22Rv1 (cell line): ENCODE data around the gene MRPL17.
"Not testable (repeated sequence)": the region's sequence is repeated elsewhere in the genome, so short reads cannot be mapped to it uniquely, and the experiment has no call there.

Experiments used
- H3K27ac ChIP-seq: fragments of 450-650 bp; 2 replicates; pipeline ENCODE4 v1.5.1; 2017
- ZFX ChIP-seq: fragments of 450-650 bp; IDR thresholded peaks from 2 replicates; pipeline ENCODE4 v1.6.1; 2017; ENCODE audit warnings: antibody characterized with exemption, borderline replicate concordance
- TF ChIP-seq, protein P1 (sequence below): fragments of 450-650 bp; IDR thresholded peaks from 2 replicates; pipeline ENCODE4 v1.5.1; 2017; ENCODE audit warnings: mild to moderate bottlenecking

The MRPL17 gene

DNA sequence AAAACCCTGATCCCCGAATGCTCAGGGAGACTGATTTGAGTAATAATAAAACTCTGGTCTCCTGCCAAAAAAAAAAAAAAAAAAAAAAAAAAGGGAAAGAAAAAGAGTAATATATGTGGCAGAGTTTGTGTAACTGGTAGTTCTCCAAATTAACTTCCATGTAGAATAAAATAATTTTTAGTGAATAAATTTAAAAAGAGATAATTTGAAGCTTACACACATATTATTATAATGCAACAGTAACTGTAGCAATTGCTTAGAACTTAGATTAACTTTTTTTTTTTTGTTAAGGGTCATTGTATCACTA lies 11.0 kb upstream of the MRPL17 start:
- TF ChIP-seq, protein P1, sequence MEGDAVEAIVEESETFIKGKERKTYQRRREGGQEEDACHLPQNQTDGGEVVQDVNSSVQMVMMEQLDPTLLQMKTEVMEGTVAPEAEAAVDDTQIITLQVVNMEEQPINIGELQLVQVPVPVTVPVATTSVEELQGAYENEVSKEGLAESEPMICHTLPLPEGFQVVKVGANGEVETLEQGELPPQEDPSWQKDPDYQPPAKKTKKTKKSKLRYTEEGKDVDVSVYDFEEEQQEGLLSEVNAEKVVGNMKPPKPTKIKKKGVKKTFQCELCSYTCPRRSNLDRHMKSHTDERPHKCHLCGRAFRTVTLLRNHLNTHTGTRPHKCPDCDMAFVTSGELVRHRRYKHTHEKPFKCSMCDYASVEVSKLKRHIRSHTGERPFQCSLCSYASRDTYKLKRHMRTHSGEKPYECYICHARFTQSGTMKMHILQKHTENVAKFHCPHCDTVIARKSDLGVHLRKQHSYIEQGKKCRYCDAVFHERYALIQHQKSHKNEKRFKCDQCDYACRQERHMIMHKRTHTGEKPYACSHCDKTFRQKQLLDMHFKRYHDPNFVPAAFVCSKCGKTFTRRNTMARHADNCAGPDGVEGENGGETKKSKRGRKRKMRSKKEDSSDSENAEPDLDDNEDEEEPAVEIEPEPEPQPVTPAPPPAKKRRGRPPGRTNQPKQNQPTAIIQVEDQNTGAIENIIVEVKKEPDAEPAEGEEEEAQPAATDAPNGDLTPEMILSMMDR, result no peak
- no peak for TF ChIP-seq ZFX

DNA sequence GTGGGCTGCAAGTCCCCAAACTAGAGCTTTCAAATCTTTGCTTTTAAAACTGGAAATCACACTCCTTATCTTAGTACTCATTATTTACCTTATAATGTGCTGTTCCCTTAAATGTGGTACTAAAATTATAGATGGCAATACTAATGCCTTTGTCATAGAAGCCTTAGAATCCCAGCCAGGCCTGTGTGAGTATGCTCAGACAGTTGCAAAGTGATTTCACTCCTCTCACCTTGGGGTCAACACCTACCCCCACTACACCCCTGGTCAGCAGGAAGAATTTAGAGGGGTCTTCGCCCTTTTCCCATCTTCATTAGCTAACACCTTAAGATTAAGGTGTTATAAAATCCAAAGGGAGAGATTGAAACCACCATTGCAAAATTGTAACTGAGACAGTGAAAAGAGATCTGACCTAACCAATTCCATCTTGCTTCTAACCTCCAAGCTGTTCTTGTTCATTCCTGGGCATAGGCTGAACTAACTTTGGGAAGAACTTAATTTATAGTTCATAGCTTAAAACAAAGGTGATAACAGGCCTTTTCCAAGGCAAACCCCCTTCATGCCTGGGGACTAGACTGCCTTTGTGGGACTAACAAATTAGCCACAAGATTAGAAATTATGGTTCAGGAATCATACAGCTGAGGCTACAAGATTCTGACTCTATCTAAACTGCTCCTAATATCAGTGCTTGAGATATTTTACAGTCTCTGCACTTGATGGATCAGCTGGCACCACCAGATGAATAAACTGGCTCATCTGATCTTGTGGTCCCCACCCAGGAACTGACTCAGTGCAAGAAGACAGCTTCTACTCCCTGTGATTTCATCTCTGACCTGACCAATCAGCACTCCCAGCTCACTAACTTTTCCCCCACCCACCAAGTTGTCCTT lies 10.4 kb upstream of the MRPL17 start:
- no peak overlapping the region for H3K27ac ChIP-seq
- TF ChIP-seq, protein P1, result no peak
- no peak for TF ChIP-seq ZFX

More for the DNA sequence above, 11.0 kb upstream of the MRPL17 start:
- no peak overlapping the region for H3K27ac ChIP-seq

DNA sequence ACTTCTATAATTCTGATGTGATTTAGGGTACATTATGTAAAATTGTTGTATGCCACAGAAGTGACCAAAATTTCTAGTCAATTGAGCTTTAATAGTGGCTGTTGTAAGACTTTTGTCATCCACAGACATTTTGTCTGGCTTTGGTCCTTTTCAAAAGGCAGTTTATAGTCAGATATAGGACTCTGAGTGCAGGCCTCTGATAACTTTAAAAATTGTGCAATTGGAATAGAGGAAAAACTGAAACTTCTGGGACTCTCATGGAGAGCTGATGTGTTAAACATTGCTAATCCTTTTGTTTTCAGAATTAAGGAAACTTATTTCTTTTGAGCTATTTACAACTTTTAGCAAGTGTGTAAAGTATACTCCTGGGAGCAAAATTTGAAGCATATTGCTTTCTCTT lies 9.0 kb upstream of the MRPL17 start:
- H3K27ac ChIP-seq, result no peak overlapping the region

DNA sequence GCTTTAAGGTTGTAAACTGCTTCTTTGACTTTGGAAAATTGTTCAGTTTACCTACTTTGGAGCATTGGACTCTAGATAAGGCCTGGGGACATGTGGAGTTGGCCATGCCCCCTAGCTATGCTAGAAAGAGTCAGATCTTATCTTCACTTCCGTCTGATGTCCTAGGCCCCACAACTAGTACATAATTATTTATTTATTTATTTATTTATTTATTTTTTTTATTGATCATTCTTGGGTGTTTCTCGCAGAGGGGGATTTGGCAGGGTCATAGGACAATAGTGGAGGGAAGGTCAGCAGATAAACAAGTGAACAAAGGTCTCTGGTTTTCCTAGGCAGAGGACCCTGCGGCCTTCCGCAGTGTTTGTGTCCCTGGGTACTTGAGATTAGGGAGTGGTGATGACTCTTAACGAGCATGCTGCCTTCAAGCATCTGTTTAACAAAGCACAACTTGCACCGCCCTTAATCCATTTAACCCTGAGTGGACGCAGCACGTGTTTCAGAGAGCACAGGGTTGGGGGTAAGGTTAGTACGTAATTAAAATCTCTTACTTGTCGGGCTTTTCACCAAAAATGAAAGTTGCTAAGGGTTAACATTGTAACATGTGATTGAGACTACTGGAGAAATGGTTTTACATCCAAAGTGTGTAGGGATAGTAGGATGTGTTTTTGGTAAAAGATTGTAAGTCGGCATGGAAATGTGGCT lies 7.4 kb upstream of the MRPL17 start:
- not testable (repeated sequence) for H3K27ac ChIP-seq

More for the DNA sequence above, 9.0 kb upstream of the MRPL17 start:
- no peak for TF ChIP-seq ZFX
- TF ChIP-seq, protein P1, result no peak

DNA sequence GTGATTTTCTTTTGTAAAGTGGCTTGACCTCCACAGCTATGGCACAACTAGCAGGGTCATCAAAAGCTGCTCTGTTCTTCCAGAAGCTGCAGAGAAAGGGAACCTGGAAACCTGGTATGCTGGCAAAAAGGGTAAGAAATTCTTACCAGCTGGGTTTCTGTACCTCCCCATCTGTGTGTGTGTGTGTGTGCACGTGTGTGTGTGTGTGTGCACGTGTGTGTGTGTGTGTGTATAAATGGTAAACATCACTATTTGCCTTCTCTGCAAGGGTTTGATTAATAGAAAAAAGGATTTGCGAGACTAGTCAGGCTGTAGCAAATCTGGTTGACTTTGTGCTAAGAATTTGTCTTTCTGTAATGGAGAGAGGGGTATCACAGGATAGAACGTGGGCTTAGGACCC lies 4.7 kb upstream of the MRPL17 start:
- TF ChIP-seq, protein P1, result no peak
- no peak for TF ChIP-seq ZFX

DNA sequence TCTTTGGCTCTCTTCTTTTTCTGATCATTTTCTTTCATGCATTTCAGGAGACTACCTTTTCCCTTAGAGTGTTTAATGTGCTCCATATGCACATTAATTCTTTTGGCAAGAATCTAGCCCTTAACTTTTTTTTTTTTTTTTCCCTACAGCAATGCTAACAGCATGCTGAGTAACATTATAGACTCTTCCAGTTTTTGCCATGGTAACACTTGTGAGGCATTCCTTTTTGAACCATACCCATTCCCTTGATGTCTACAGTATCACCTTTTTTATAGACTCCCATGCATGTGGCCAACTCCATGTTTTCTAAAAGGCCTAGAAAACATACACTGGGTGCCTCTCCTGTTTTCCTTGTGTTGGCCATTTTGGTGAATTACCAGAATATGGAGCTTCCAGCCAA lies 2.9 kb upstream of the MRPL17 start:
- H3K27ac ChIP-seq, result no peak overlapping the region
- TF ChIP-seq ZFX, result no peak
- TF ChIP-seq, protein P1, result no peak

More for the DNA sequence above, 4.7 kb upstream of the MRPL17 start:
- H3K27ac ChIP-seq, result no peak overlapping the region

DNA sequence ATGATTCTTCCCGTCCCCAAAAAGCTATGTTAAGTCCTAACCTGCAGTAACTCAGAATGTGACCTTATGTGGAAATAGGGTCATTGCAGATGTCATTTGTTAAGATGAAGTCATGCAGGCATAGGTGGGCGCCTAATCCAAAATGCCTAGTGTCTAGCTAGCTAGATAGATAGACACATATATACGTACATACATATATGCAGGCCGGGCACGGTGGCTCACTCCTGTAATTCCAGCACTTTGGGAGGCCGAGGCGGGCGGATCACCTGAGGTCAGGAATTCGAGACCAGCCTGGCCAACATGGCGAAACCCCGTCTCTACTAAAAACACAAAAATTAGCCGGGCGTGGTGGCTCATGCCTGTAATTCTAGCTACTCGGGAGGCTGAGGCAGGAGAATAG lies 928 bp upstream of the MRPL17 start:
- peak overlapping the region; percentile 75 for H3K27ac ChIP-seq

DNA sequence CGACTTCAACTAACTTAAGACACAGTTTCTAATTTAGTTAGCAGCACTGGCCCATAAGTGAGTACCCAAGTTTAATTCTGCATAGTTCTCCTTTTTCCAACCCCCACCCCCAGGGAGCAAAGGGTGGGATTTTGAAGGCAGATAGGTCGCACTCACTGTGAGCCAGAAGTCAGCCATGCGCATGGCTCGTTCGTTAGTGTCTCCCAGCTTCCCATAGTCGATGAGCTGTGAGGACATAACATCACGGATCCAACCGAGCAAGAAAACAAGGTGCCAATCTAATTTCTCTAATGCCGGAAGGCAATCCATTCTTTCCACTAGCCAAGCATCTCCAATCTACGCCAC lies 577 bp downstream of the MRPL17 start:
- TF ChIP-seq, protein P1, result no peak
- TF ChIP-seq ZFX, result no peak

More for the DNA sequence above, 577 bp downstream of the MRPL17 start:
- H3K27ac ChIP-seq, result peak overlapping the region; percentile 75
